Muscle of leg (tissue), 16 donors: Measurements from ENCODE around the gene DYNC1LI1. TPM values are rescaled to one million over a fixed set of nuclear protein-coding genes. Genes with fewer than 3 reads are reported as not detected.
A peak's percentile ranks its signal among the peaks of the same experiment; 100 is the strongest.

ENCODE experiments used
- DNase-seq: peaks from one replicate; pipeline ENCODE4 v3.0.0; 2013
- H3K27ac ChIP-seq: one replicate; pipeline ENCODE4 v1.5.1; 2013; ENCODE audit warnings: mild to moderate bottlenecking, low read length, control low read depth
- H3K27me3 ChIP-seq: one replicate; pipeline ENCODE4 v1.6.1; 2013; ENCODE audit warnings: low read length; ENCODE audit not compliant: control insufficient read depth, insufficient read depth
- H3K36me3 ChIP-seq: one replicate; pipeline ENCODE4 v1.6.1; 2013; ENCODE audit warnings: low read length; ENCODE audit not compliant: control insufficient read depth, insufficient read depth
- H3K4me1 ChIP-seq: one replicate; pipeline ENCODE4 v1.6.1; 2013; ENCODE audit warnings: low read length; ENCODE audit not compliant: control insufficient read depth, insufficient read depth
- H3K4me3 ChIP-seq: one replicate; pipeline ENCODE4 v1.5.1; 2013; ENCODE audit warnings: low read length, control low read depth
- H3K9me3 ChIP-seq: replicated peaks from 2 replicates; pipeline ENCODE4 v1.6.1; 2013; ENCODE audit warnings: low read depth, low read length; ENCODE audit not compliant: control insufficient read depth
- WGBS: methylation state at CpG from one replicate; pipeline ENCODE4 v1.1.5; 2013; ENCODE audit warnings: missing lambda C conversion rate; ENCODE audit not compliant: insufficient coverage; 5-methylcytosine and 5-hydroxymethylcytosine counted together
- long read RNA-seq, 11 donors: transcript quantifications; one replicate each; lab custom pipeline, GENCODE V29; 2026
- polyA plus RNA-seq, 8 donors: library from polyadenylated mRNA; unstranded; fragments of 120-200 nt; gene quantifications; one replicate each; pipeline versions ENCODE4 v1.2.1 to v1.2.3, GENCODE V29; 2013; ENCODE audit warnings: inconsistent platforms in 1 of 8, low replicate concordance in 1 of 8; ENCODE audit not compliant: insufficient read length in 8 of 8, insufficient read depth in 1 of 8
- total RNA-seq: library from RNA; stranded (reverse); fragments of 120-200 nt; gene quantifications from one replicate; pipeline ENCODE4 v1.2.4, GENCODE V29; 2013

DYNC1LI1 gene
- total RNA-seq (26.6 TPM), polyA plus RNA-seq (10 to 100 TPM; 27.4 to 37.3 (median 32.9) TPM)
- long read RNA-seq, donor 1, partial matches to known transcripts = 0 of 4 reads
- long read RNA-seq, donor 1, other reads (novel, unspliced or antisense) = 0 of 4 reads
- long read RNA-seq, donor 2, partial matches to known transcripts = 0 of 3 reads
- long read RNA-seq, donor 2, other reads (novel, unspliced or antisense) = 0 of 3 reads
- long read RNA-seq, donor 3, transcript DYNC1LI1-201 (13 exons, 2,504 nt) = major isoform, 5 of 17 reads
- long read RNA-seq, donor 3, partial matches to known transcripts = 11 of 17 reads
- long read RNA-seq, donor 3, other reads (novel, unspliced or antisense) = 0 of 17 reads
- long read RNA-seq, donor 4, transcript DYNC1LI1-201 (13 exons, 2,504 nt) = major isoform, 8 of 10 reads
- long read RNA-seq, donor 4, partial matches to known transcripts = 0 of 10 reads
- long read RNA-seq, donor 4, other reads (novel, unspliced or antisense) = 0 of 10 reads
- long read RNA-seq, donor 5, transcript DYNC1LI1-207 (3 exons, 814 nt) = minor isoform, 6 of 55 reads
- long read RNA-seq, donor 5, transcript DYNC1LI1-201 (13 exons, 2,504 nt) = major isoform, 11 of 55 reads
- long read RNA-seq, donor 5, partial matches to known transcripts = 38 of 55 reads
- long read RNA-seq, donor 5, other reads (novel, unspliced or antisense) = 0 of 55 reads
- long read RNA-seq, donor 6, transcript DYNC1LI1-201 (13 exons, 2,504 nt) = major isoform, 6 of 21 reads
- long read RNA-seq, donor 6, partial matches to known transcripts = 12 of 21 reads
- long read RNA-seq, donor 6, other reads (novel, unspliced or antisense) = 0 of 21 reads
- long read RNA-seq, donor 7, transcript DYNC1LI1-207 (3 exons, 814 nt) = major isoform, 5 of 31 reads
- long read RNA-seq, donor 7, partial matches to known transcripts = 22 of 31 reads
- long read RNA-seq, donor 7, other reads (novel, unspliced or antisense) = 0 of 31 reads
- long read RNA-seq, donor 8, partial matches to known transcripts = 0 of 8 reads
- long read RNA-seq, donor 8, other reads (novel, unspliced or antisense) = 0 of 8 reads
- long read RNA-seq, donor 9, partial matches to known transcripts = 22 of 29 reads
- long read RNA-seq, donor 9, other reads (novel, unspliced or antisense) = 0 of 29 reads
- long read RNA-seq, donor 10, transcript DYNC1LI1-207 (3 exons, 814 nt) = minor isoform, 6 of 19 reads
- long read RNA-seq, donor 10, transcript DYNC1LI1-201 (13 exons, 2,504 nt) = major isoform, 7 of 19 reads
- long read RNA-seq, donor 10, partial matches to known transcripts = 5 of 19 reads
- long read RNA-seq, donor 10, other reads (novel, unspliced or antisense) = 0 of 19 reads
- long read RNA-seq, donor 11, partial matches to known transcripts = 6 of 13 reads
- long read RNA-seq, donor 11, other reads (novel, unspliced or antisense) = 0 of 13 reads

GRCh38 chr3:32570421-32571191, at the start of gene DYNC1LI1:
Gene DYNC1LI1 (minus strand): TSS chr3:32570858. CDS start chr3:32570770, 88 bp downstream.
- no peaks in the 10 kb centered on the region for H3K9me3 ChIP-seq
- under 1% methylated on average over 68 of the region's 89 CpGs for WGBS

DNA sequence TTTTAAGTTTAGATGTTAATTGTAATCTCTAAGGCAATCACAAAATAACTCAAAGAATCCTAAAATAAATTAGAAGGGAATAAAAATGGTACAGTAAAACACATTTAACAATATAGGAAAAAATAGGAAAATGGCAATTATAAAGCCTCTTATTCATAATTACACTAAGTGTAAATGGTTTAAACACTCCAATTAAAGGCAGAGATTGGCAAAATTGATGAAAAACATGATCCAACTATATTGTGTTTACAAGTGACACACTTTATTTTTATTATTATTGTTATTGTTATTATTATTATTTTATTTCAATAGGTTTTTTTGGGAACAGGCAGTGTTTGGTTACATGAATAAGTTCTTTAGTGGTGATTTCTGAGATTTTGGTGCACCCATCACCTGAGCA, 48.7 kb upstream of the DYNC1LI1 start:
- Histone ChIP-seq H3K9me3 (no peaks in the 10 kb centered on the region), H3K27ac (no peak overlapping the region), H3K4me3 (no peak overlapping the region), H3K27me3 (peaks cover 3% of the 10 kb centered on the region), H3K36me3 (no peaks in the 10 kb centered on the region), H3K4me1 (no peaks in the 10 kb centered on the region)
- no peak for DNase-seq

More at GRCh38 chr3:32570421-32571191, at the start of gene DYNC1LI1:
- H3K27ac ChIP-seq = peak within 1 kb of the TSS; percentile 98
- no peaks in the 10 kb centered on the region for H3K27me3 ChIP-seq
- H3K36me3 ChIP-seq = peaks cover 7% of the 10 kb centered on the region
- peaks cover 5% of the 10 kb centered on the region for H3K4me1 ChIP-seq
- peak within 1 kb of the TSS; percentile 95 for H3K4me3 ChIP-seq
- peak; percentile 97 for DNase-seq

DNA sequence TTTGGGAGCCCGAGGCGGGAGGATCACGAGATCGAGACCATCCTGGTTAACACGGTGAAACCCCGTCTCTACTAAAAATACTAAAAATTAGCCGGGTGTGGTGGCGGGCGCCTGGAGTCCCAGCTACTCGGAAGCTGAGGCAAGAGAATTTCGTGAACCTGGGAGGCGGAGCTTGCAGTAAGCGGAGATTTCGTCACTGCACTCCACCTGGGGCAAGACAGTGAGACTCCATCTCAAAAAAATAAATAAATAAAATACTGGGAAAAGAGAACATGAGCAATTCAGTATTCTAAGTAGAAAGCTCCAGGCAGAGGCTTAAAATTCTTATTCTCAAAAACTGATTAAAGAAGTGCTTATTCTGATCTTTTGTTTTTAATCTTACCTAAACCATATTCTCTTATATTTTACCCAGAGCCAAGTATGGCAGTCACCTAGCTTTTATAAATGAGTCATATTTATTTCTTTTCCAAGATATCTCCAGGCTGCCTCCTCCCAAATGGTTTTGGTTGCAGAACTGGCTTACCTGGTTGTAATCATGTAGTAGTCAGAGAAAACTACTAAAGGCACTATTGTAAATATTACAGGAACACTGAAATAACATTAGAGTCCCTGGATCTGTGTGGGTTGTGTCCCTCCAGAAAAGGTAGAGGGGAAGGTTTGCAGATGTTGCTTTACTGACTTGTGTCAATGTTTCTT, 45.8 kb upstream of the DYNC1LI1 start:
- H3K4me1 ChIP-seq = no peaks in the 10 kb centered on the region
- no peak overlapping the region for H3K27ac ChIP-seq
- no peak overlapping the region for H3K4me3 ChIP-seq
- H3K9me3 ChIP-seq = no peaks in the 10 kb centered on the region
- 94% methylated on average over 11 of the region's 14 CpGs for WGBS
- H3K27me3 ChIP-seq = no peaks in the 10 kb centered on the region
- no peak for DNase-seq
- no peaks in the 10 kb centered on the region for H3K36me3 ChIP-seq

- Histone ChIP-seq H3K4me3 (no peak overlapping the region), H3K9me3 (no peaks in the 10 kb centered on the region), H3K36me3 (no peaks in the 10 kb centered on the region), H3K27ac (no peak overlapping the region), H3K27me3 (no peaks in the 10 kb centered on the region), H3K4me1 (no peaks in the 10 kb centered on the region)
- peak; percentile 12 for DNase-seq
- WGBS = no CpG with 5 or more reads among the region's 2 CpGs
Observed at GRCh38 chr3:32614956-32615355, 44.3 kb upstream of the DYNC1LI1 start.

- no CpG with 5 or more reads among the region's 4 CpGs for WGBS
- Histone ChIP-seq H3K27me3 (no peaks in the 10 kb centered on the region), H3K36me3 (no peaks in the 10 kb centered on the region), H3K4me1 (no peaks in the 10 kb centered on the region), H3K27ac (no peak overlapping the region), H3K9me3 (no peaks in the 10 kb centered on the region), H3K4me3 (no peak overlapping the region)
- peak; percentile 15 for DNase-seq
Observed at GRCh38 chr3:32613183-32613582, 42.5 kb upstream of the DYNC1LI1 start.

DNA sequence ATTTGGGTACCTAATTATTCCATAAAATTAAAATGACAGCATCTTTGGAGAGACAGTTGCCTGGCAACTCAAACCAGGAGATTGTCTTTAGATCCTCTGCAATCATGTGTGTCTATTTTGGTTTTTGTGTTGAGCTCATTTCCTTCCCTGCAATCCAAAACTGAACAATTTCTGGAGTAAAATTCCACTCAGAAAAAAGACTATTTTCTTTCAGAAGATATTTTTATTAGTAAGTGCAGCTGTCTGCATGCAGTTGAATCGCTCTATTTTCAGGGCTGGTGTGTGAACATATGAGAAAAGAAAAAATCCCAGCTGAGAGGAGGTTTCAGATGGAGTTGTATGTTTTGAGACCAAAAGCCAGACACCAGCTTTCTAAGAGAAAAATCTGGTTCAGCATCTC, 41.9 kb upstream of the DYNC1LI1 start:
- Histone ChIP-seq H3K27me3 (no peaks in the 10 kb centered on the region), H3K36me3 (no peaks in the 10 kb centered on the region), H3K27ac (no peak overlapping the region), H3K4me1 (no peaks in the 10 kb centered on the region), H3K9me3 (no peaks in the 10 kb centered on the region), H3K4me3 (no peak overlapping the region)
- peak; percentile 48 for DNase-seq
- no CpG with 5 or more reads among the region's 1 CpG for WGBS

DNA sequence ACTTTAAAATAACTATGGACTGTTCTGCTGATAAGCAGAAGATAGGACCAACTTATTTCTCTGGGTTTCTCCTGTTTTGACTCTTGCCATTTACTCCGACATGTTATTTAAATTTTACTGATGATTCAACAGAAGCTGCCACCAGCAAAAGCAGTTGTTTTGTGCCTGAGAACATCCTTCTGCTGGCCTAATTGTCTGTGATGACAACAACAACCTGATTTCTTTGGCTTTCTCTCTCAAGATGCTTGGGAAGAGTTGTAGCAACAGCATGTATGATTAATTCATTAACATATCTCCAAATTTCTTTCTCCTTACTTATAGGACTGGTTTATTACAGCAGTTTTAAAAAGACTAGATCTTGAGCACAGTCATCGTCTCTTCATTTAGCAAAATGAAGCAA, 36.9 kb upstream of the DYNC1LI1 start:
- H3K36me3 ChIP-seq = no peaks in the 10 kb centered on the region
- no peaks in the 10 kb centered on the region for H3K9me3 ChIP-seq
- H3K4me3 ChIP-seq = no peak overlapping the region
- no peaks in the 10 kb centered on the region for H3K27me3 ChIP-seq
- 86% methylated on average over 1 of the region's 2 CpGs for WGBS
- H3K4me1 ChIP-seq = no peaks in the 10 kb centered on the region
- no peak for DNase-seq
- no peak overlapping the region for H3K27ac ChIP-seq

- Histone ChIP-seq H3K4me1 (no peaks in the 10 kb centered on the region), H3K27me3 (no peaks in the 10 kb centered on the region), H3K27ac (no peak overlapping the region), H3K36me3 (no peaks in the 10 kb centered on the region), H3K9me3 (no peaks in the 10 kb centered on the region), H3K4me3 (no peak overlapping the region)
- WGBS = no CpG with 5 or more reads among the region's 3 CpGs
- DNase-seq = no peak
Observed at GRCh38 chr3:32606960-32607359, 36.3 kb upstream of the DYNC1LI1 start.

DNA sequence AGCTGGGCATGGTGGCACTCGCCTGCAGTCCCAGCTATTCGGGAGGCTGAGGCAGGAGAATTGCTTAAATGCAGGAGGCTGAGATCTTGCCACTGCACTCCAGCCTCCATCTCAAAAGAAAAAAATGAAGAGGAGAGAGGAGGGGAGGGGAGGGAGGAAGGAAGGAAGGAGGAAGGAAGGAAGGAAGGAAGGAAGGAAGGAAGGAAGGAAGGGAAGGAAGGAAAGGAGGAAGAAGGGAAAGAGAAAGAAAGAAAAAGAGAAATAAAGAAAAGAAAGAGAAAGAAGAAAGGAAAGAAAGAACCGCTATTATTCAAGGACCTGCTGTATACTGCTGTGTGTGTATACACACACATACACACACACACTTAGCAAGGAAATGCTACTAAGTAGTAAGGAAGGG, 35.6 kb upstream of the DYNC1LI1 start:
- DNase-seq = no peak
- no peaks in the 10 kb centered on the region for H3K27me3 ChIP-seq
- no peaks in the 10 kb centered on the region for H3K4me1 ChIP-seq
- no peak overlapping the region for H3K4me3 ChIP-seq
- no peak overlapping the region for H3K27ac ChIP-seq
- no peaks in the 10 kb centered on the region for H3K36me3 ChIP-seq
- WGBS = no CpG with 5 or more reads among the region's 3 CpGs
- no peaks in the 10 kb centered on the region for H3K9me3 ChIP-seq
